Right renal pelvis (tissue), 4 donors: Measurements from ENCODE around the gene NAB2. TPM values are rescaled to one million over a fixed set of nuclear protein-coding genes. Genes with fewer than 3 reads are reported as not detected.
A peak's percentile ranks its signal among the peaks of the same experiment; 100 is the strongest.
"Not testable (repeated sequence)": the region's sequence is repeated elsewhere in the genome, so short reads cannot be mapped to it uniquely, and the experiment has no call there.

Experiments
- DNase-seq, 4 donors: peaks; one replicate each; pipeline ENCODE4 v3.0.0-alpha.2; 2013; ENCODE audit warnings: low read depth in 4 of 4, low spot score in 3 of 4, missing footprints in 1 of 4
- polyA plus RNA-seq, 4 donors: library from polyadenylated mRNA; unstranded; fragments of 120-200 nt; gene quantifications; one replicate each; pipeline ENCODE4 v1.2.1, GENCODE V29; 2013; ENCODE audit not compliant: insufficient read length in 4 of 4

NAB2 gene
- polyA plus RNA-seq: 10 to 100 TPM; 42.8 to 51.3 (median 45.9) TPM

DNA sequence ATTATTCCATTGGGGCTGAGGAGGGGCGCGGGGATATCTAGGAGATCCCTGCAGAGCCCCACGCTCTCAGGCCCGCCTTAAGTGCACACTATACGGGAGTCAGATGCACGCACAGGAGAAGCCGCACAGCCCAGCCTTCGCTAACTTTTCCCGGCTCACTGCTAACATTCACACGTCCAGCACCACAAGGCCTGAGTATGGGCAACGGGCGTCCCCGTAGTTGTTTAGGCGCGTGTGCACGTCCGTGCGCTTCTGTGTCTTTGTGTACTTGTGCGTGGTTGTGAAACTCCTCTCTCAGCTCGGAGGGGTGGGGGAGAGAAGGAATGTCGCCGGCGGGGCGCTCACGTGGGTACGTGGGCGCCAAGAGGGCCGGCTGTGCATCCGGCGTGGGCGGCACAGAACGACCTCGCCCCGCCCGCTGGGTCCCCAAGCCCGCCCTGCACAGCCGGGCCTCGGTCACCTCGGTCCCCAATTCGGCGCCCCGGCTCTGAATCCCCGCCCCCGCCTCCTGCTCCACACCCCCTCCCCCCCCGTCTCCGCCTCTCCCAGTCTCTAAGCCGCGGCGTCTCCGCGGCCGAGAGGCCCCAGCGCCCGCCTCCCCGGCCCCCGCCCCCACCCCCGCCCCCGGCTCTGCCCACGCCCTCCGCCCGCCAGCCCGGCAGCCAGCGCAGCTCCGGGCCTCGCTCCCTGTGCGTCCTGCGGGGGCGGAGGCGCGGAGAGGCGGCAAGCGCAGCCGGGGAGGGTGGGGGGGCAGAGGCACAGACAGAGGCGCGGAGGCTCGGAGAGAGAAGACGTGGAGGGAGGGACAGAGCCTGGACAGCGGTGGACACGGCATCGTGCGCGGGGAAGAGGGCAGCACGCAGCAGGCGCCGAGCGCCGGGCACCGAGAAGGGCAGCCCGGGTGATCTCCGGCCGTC lies at the start of gene NAB2:
Gene NAB2 (plus strand): TSS at position 761 of the 917 bp plus-strand sequence. CDS start 158 bp downstream, outside the sequence.
- peak; percentile 84 to 89 (median 86) for DNase-seq

DNA sequence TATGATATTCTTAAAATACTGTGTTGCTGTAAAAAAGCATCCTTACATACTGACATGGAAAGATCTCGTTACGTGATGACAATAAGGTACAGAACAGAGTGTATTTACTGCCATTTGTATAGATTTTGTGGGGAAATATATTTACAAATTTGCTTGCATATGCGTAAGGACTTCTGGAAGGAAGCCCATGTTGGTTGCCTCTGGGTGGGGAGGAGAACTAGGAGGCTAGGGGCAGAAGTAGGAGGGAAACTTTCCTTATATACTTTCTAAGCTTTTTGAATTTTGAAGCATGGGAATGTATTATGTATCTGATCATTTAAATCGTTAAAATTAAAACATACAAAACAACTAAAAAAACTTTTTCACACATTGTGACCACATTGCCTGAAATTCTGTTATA lies 48.7 kb upstream of the NAB2 start:
- no peak for DNase-seq

- no peak for DNase-seq
Measured at GRCh38 chr12:57040750-57041149, 48.2 kb upstream of the NAB2 start.

DNA sequence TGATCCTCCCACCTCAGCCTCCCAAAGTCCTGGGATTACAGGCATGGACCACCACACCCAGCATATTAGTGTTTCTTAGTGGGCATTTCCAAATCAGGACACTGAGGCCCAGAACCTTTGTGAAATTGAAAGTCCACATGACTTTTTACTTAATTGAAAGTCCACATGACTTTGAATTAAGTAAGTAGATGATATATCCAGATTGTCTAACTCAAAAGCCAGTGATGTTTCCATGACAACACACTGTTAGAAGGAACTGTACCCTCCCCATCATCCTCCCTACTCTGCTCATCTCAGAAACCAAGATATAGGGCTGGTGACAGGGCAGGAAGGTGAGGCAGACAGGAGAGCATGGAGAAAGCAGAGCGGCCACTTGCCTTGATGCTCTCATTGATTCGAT lies 46.2 kb upstream of the NAB2 start:
- no peak for DNase-seq

DNA sequence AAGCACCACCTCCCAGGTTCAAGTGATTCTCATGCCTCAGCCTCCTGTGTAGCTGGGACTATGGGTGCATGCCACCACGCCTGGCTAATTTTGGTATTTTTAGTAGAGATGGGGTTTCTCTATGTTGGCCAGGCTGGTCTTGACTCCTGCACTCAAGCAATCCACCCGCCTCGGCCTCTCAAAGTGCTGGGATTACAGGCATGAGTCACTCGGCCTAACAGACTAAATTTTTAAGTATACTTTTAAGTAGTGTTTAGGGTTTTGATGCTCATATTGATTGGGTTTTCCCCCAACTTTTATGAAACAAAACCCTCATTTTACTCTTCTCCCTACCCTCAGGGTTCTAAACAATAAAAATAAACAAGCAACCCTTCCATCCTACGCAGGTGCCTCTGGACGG lies 44.4 kb upstream of the NAB2 start:
- DNase-seq: no peak

DNA sequence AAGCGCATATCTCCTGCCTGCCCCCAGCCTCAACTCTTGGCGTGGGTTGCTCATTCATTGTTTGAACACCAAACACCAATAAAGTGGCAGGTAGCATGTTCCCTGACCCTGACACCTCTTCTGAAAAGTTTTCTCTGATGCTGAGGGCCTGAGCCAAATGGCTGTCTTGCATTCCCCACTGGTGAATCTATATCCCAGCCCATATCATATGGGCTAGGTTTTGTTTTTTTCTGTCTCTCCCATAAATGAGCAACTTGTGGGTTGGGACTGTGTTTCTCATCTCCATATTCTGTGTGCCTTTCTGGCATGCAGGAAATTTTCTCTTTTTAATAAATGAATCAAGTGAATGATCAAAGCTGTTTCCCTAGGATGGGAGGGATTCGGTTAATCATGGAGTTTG lies 44.0 kb upstream of the NAB2 start:
- DNase-seq: no peak

DNA sequence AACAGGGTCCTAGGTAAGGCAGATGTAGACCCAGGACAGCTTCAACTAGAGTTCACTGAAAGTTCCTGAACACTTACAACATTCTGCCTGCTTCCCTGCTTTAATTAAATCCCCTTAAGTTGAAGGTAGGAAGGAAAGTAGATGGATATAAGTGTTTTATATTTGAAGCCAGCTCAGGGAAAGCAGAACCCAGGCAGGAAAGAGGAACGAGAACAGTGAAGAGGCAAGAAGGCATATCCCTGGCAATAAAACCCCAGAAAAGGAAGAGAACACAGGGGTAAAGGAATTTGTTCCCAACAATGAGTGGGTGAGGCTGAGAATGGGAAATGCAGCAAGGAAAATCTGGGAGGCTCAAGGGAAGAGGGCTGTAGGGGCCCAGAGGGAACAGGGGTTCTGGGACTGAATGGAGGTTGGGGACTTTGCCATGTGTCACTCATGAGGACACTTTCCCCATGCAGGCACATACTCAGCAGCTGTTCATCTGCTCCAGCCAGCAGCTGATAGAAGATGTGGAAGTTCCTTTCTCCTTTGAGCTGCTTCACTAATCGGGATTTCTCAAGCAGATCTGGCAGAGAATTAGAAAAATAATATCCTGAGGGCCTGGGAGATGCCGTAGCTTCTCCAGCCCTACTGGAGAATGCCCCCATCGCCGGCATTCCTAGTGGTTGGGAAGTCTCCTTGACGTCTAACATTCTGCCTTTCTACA lies 42.7 kb upstream of the NAB2 start:
- DNase-seq: no peak

DNA sequence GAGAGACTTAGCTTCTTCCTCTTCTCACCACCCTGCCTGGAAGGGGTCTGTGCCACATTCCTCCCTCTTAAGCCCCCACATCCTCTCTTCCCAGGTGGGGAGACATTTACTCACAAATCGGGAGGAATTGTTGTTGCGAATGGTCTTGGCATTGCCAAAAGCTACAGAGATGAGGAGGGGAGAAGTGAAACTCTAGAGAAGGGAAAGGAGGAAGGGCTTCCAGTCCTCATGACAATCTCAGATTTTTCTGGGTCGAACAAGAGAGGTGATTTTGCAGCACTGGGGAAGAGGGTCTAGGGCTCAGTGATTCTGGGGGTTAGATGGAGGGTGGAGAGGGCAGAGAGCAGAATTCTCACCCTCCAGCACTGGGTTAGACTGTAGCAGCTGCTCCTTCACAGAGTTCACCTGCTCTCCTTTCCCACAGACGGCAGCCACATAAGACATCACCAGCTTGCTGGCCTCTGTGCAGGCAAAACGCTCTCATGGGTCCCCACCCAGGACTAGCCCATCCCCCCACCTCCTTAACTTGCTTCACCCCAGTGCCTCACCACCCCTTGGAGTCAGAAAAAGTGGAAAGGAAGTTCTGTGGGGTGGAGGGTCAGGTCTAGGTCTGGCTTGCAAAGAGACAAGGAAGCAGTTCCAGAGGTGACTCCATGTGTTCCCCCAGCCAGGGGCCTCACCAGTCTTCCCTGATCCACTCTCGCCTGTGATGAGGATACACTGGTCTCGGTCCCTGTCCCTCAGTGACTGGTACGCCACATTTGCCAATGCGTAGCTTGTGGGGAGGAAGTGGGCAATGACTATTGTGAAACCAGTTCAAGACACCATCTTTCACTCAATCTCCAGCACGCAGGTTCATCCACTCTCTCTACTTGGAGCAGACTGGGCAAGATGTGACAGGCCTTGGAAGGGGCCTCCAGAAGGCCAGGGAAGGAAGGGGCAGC lies 41.7 kb upstream of the NAB2 start:
- no peak for DNase-seq

GRCh38 chr12:57047981-57048380 lies 40.9 kb upstream of the NAB2 start:
- DNase-seq: no peak

- DNase-seq: no peak
Measured at GRCh38 chr12:57048423-57049118, 40.3 kb upstream of the NAB2 start.

- no peak for DNase-seq
Measured at GRCh38 chr12:57049119-57049446, 39.8 kb upstream of the NAB2 start.

- no peak for DNase-seq
Measured at GRCh38 chr12:57049890-57050289, 39.0 kb upstream of the NAB2 start, which contains the start of gene MYO1A. Gene MYO1A (minus strand): TSS chr12:57050129. CDS start chr12:57048323, 1,806 bp downstream.

DNA sequence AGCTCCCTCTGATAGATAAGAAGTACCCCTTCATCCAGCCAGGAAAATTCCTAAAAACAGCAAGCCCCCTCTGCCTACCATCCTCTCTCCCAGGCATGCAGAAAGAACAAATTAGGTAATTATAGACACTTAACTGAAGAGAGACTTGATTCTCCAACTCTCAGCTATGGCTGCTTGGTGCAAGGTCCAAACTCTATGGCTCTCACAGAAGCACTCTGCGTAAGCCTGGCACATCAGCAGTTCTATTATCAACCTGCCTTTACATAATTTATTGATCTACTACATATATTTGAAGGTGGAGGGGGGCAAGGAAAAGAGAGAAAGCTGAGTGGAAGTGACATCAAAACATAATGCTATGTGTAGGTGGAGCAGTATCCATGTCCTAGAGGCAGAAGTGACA lies 37.9 kb upstream of the NAB2 start:
- DNase-seq: no peak

GRCh38 chr12:57053146-57053545 lies 35.8 kb upstream of the NAB2 start:
- not testable (repeated sequence) for DNase-seq

DNA sequence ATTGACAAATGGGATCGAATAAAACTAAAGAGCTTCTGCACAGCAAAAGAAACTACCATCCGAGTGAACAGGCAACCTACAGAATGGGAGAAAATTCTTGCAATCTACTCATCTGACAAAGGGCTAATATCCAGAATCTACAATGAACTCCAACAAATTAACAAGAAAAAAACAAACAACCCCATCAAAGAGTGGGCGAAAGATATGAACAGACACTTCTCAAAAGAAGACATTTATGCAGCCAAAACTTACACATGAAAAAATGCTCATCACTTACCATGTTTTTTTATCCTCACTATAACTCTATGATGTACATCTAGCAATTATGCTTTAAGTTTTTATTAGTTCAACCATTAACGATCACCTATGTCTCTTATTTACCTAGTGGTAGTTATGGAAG lies 35.0 kb upstream of the NAB2 start:
- DNase-seq: not testable (repeated sequence)

DNA sequence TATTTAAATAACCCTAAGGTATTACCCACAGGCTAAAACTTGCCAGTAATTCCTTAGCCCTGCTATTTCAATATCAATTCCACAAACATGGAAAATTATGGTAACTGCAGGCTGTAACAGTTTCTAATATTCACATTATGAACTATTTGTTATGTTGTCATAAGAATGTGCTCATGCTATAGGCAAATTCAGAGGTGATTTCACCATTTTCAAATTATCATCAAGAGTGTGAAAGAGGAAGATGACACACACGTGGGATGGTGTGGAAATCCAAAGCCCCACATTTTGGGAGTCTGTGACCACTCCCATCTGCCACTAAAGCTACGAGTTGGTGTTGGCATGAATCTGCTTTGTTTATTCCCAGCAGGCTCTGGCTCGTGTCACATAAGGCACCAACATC lies 33.1 kb upstream of the NAB2 start:
- DNase-seq: no peak

DNA sequence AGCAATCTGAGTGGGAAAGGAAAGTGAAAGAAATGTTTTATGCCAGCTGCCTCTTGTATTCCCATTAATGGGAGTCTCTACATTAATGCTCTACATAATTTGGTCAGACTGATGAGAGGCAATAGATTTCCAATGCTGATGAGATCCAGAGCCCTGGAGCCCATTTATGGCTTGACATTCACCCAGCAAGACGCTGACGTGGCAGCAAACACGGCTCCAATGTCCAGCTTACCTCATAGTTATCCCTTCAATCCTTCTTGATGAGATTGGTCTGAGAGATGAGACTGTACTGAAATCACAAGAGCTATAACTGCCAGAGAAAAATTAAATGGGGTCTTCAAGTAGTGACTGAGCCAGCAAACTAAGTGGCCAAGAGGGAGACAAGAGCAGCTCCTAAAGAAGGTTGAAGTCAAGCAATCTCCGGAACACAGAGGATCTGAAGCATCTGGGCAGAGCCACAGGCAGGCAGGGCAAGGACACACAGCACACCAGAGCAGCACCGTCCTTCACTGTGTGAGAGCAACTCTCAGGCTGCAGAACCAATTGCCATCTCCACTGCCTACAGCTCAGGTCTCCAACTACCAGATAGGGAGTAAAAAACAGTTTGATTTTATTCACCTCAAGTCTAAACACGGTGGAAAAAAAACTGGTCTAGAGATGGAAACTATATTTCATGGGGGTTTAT lies 31.7 kb upstream of the NAB2 start:
- DNase-seq: no peak

DNA sequence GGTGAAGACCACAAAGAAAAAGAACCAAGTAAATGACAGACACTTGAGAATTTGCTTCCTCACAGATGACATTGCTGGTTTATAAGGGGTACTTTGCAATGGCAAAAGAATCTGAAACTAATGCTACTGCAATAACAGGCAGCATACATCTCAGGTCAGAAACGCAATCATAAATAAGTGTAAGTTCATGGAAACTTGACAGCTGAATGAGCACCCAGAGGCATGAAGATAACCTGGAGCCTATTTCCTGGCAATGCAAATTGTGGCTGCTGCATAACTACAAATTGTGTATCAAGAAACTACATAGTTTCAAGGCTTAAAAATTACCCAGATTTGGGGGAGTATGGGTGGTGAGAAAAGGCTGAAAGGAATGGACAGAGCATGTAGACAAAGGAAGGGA lies 30.5 kb upstream of the NAB2 start:
- no peak for DNase-seq

DNA sequence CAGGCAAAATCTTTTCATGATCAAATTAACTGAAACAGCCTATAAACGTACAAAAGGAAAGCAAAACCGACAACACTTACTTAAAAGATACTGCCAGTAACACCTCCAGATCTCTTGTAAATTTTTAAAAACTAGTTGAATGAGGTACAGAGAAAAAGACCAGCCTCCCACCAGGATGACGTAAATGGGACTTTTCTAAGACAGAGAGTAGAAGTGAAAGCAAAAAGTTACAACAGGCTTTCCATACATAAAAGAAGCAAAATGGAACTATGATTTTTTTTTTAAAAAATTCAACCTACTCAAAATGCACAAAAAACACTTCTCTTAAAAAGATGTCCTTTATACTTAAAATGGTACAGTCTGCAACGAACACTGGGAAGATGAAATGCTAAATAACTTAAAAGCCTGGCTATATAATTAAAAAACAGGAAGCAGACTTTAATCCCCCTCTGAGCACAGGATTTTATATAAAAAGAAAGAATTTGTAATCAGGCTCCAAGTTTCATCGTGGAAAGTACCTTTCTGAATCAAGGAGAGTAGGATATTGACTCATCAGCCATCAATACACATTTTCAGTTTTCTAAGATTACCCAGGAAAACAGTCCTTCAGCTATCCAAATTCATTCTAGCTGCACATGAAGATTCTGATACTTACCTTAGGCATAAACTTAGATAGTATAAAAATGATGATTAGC lies 24.8 kb upstream of the NAB2 start:
- DNase-seq: no peak
